GM21717 (cell line): ENCODE measurements around the gene PAXX.

Source experiments
- ATAC-seq: cut with Tn5 transposase; IDR thresholded peaks from one replicate; pipeline ENCODE4 v1.9.1; 2021; ENCODE audit warnings: mild to moderate bottlenecking, moderate library complexity; ENCODE audit not compliant: unreplicated experiment

Gene PAXX

GRCh38 chr9:137015976-137016375 lies 23.8 kb downstream of the PAXX start:
- ATAC-seq, result no peak

GRCh38 chr9:137016436-137016835 lies 24.2 kb downstream of the PAXX start:
- ATAC-seq, result no peak

GRCh38 chr9:137017071-137017470 lies 24.8 kb downstream of the PAXX start:
- ATAC-seq, result no peak

- no peak for ATAC-seq
Measured at GRCh38 chr9:137017791-137018497, 25.7 kb downstream of the PAXX start.

- ATAC-seq, result no peak
Measured at GRCh38 chr9:137018761-137019559, 26.7 kb downstream of the PAXX start.

GRCh38 chr9:137019891-137020683 lies 27.9 kb downstream of the PAXX start:
- ATAC-seq, result no peak

GRCh38 chr9:137020771-137021567 lies 28.7 kb downstream of the PAXX start:
- no peak for ATAC-seq

GRCh38 chr9:137021568-137021978 lies 29.4 kb downstream of the PAXX start:
- no peak for ATAC-seq

- ATAC-seq, result no peak
Measured at GRCh38 chr9:137021979-137022661, 29.9 kb downstream of the PAXX start.

GRCh38 chr9:137022662-137023008 lies 30.4 kb downstream of the PAXX start:
- no peak for ATAC-seq

GRCh38 chr9:137023157-137023556 lies 30.9 kb downstream of the PAXX start:
- no peak for ATAC-seq

GRCh38 chr9:137023583-137023991 lies 31.4 kb downstream of the PAXX start:
- no peak for ATAC-seq

GRCh38 chr9:137025517-137025966 lies 33.3 kb downstream of the PAXX start:
- ATAC-seq, result no peak

GRCh38 chr9:137026384-137026783 lies 34.2 kb downstream of the PAXX start:
- no peak for ATAC-seq

- ATAC-seq, result no peak
Measured at GRCh38 chr9:137026828-137027227, 34.6 kb downstream of the PAXX start.

GRCh38 chr9:137027369-137028262 lies 35.4 kb downstream of the PAXX start, which contains the start of gene ABCA2:
ABCA2 (minus strand) TSS chr9:137028237; CDS start chr9:137028140, 97 bp downstream.
- ATAC-seq, result no peak

- ATAC-seq, result no peak
Measured at GRCh38 chr9:137028263-137029057, 36.2 kb downstream of the PAXX start.
